SIG-M5 (cell line): Measurements from ENCODE around the gene MRPS17.

Source experiments
- DNase-seq: peaks from one replicate; lab custom pipeline; 2025; lab: John Stamatoyannopoulos, UW

The MRPS17 gene

GRCh38 chr7:55970978-55971377, 19.3 kb downstream of the MRPS17 start:
- no peak for DNase-seq

GRCh38 chr7:55973747-55974250, 22.1 kb downstream of the MRPS17 start:
- DNase-seq, result no peak

DNA sequence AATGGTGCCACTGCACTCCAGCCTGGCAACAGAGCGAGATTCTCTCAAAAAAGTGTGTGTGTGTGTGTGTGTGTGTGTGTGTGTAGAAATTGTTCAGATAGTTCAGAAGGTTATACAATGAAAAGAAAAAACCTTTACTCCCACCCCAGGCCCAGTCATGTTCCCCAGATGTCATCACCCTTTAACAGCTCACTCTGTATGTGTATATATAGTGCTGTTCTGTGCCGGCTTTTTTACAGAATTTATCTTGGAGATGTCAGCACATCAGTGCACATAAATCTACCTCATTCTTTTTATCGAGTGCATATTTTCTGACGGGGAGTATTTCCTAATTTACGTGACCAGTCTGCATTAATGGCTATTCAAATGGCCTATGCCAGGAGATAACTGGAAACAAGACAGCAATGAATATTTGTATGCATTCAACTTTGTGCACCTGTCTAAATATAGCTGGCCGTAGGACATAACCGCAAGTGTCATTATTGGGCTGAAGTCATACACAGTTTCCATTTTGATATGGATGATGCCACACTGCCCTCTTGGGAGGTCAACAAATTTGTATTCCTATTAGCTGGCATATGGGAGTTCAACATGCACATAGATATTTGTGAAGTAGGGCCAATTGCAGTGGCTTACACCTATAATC, 24.4 kb downstream of the MRPS17 start:
- DNase-seq, result no peak

- no peak for DNase-seq
Observed at GRCh38 chr7:55977831-55978230, 26.2 kb downstream of the MRPS17 start.

DNA sequence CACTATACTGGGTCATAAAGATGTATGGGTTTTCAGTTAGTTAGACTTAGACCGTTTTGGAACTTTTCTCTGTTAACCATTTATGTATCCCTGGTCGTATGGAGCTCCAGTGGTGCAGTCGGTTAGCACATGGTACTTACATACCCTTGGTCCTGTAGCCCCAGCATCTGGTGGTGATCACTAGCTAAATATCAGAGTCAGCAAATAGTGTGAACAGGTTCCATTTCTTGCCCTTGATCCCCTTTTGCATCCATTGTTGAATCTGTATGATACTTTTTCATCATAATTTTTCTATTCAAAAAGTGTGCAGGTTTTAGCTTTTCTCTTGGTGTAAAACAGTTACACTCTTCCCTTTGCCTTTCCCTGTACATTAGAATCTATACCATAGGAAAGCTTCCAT, 28.6 kb downstream of the MRPS17 start:
- no peak for DNase-seq

DNA sequence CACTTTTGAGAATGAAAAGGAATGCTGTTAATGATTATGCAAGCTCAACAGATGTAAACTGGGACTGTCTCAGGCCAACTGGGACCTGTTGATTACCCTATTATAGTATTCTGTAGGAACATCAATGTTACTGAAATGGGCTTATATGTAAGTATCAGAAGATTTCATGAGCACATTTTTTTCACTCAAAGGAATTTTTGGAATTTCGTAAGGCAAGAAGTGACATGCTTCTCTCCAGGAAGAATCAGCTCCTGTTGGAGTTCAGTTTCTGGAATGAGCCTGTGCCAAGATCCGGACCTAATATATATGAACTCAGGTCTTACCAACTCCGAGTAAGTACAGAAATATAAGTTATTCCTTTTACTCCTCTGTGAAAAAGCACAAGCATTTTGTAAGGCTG, 31.9 kb downstream of the MRPS17 start:
- no peak for DNase-seq

GRCh38 chr7:55992346-55992745, 40.7 kb downstream of the MRPS17 start:
- DNase-seq, result no peak

DNA sequence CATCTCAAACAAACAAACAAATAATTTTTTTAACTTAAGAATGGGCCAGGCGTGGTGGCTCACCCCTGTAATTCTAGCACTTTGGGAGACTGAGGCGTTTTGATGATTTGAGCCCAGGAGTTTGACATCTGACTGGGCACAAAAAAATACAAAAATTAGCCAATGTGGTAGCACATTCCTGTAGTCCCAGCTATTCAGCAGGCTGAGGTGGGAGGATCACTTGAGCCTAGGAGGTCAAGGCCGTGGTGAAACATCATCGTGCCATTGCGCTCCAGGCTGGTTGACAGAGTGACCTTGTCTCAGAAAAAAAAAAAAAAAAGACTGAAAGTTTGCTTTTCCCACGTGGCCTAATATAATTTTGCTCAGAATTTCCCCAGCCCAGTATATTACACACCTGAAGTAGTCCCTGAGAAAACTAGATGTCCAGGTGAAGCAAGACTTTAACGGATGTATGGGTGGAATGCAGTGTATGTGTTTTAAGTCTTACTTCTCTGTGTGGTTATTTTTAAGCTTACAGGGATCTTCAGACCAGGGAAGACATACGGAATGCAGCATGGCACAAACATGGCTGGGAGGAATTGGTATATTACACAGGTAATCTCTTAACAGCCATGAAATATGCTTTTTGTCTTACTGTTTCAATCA, 45.3 kb downstream of the MRPS17 start:
- DNase-seq, result no peak

GRCh38 chr7:56003749-56004148, 52.1 kb downstream of the MRPS17 start:
- DNase-seq, result no peak
